ENCODE results near the gene CACNA2D3.

Gene CACNA2D3

DNA sequence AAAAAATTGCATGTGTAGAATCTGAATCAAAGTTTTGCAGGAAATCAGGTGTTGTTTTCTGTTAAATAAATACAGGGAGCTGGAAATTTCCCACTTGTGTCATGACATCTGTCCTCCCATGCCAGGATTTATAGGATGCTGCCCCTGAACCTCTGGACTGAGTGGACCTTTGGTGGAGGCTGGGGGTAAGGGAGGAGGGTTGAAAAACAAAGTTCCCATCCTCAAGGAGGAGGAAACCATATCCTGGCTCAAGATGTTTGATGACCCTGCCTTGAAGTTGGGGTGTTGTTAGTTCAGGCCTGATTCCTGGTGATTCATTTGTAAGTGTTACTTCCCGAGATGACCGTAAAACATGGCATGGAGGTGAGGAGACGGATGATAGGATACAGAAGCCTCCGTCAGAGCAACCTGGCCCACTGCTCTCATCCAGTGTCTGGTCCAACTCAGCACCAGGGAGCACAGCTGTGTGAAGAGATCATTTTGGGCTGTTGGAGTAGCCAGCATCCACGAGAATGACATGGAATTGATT lies 223.6 kb downstream of the CACNA2D3 start:
- Histone ChIP-seq H3K9me2 (replicated peaks; ENCODE audit: insufficient read depth, low read length) (no peaks in the 10 kb centered on the region), H3K9ac (ENCODE audit: low read length) (no peak overlapping the region), H3K27me3 (replicated peaks; ENCODE audit: insufficient read depth, low read length) (no peaks in the 10 kb centered on the region), H3F3A (ENCODE audit: insufficient read depth, low read length) (no peaks in the 10 kb centered on the region), H3K9me3 (replicated peaks; ENCODE audit: insufficient read depth, low read length) (no peaks in the 10 kb centered on the region), H4K20me1 (ENCODE audit: insufficient read depth, low read length) (no peaks in the 10 kb centered on the region), H3K36me3 (replicated peaks; ENCODE audit: insufficient read depth, low read length) (no peaks in the 10 kb centered on the region), H3K4me2 (ENCODE audit: low read depth, low read length) (no peak overlapping the region), H3K4me3 (ENCODE audit: low read length) (no peak overlapping the region), H3K4me1 (ENCODE audit: low read length) (no peaks in the 10 kb centered on the region), H3K27ac (ENCODE audit: low read length) (no peak overlapping the region), H3K79me2 (ENCODE audit: low read length) (no peaks in the 10 kb centered on the region), H2AFZ (ENCODE audit: low read length) (no peak overlapping the region)
- DNase-seq, result no peak
- TF ChIP-seq, protein P1, sequence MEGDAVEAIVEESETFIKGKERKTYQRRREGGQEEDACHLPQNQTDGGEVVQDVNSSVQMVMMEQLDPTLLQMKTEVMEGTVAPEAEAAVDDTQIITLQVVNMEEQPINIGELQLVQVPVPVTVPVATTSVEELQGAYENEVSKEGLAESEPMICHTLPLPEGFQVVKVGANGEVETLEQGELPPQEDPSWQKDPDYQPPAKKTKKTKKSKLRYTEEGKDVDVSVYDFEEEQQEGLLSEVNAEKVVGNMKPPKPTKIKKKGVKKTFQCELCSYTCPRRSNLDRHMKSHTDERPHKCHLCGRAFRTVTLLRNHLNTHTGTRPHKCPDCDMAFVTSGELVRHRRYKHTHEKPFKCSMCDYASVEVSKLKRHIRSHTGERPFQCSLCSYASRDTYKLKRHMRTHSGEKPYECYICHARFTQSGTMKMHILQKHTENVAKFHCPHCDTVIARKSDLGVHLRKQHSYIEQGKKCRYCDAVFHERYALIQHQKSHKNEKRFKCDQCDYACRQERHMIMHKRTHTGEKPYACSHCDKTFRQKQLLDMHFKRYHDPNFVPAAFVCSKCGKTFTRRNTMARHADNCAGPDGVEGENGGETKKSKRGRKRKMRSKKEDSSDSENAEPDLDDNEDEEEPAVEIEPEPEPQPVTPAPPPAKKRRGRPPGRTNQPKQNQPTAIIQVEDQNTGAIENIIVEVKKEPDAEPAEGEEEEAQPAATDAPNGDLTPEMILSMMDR (IDR thresholded peaks at IDR 0.05; ENCODE audit: low read length), result no peak
- no peak for TF ChIP-seq EZH2phosphoT487 (IDR thresholded peaks at IDR 0.05; ENCODE audit: low read length)
- TF ChIP-seq EZH2 (optimal IDR thresholded peaks at IDR 0.05; ENCODE audit: low read depth, low read length), result no peak

DNA sequence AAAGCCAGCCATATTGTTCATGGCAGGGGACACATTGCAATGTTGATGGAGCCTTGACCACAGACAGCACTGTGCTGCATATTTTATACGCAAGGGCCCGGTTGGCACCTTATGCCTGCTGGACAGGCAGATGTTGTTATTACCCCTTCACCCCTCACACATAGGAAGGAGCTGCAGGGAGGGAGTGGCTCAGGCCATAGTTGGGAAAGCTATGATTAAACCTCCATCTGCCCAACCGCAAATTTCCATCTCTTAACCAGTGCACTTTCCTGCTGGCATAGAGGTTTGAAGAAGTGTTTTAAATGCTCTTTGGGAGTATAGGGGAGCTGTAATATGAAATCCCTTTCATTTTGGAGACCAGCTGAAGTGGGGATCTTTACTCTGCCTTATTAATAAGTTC lies 224.7 kb downstream of the CACNA2D3 start:
- H3K79me2 ChIP-seq (ENCODE audit: low read length), result no peaks in the 10 kb centered on the region
- no peak overlapping the region for H2AFZ ChIP-seq (ENCODE audit: low read length)
- DNase-seq, result no peak
- no peaks in the 10 kb centered on the region for H3K4me1 ChIP-seq (ENCODE audit: low read length)
- H3K27me3 ChIP-seq (replicated peaks; ENCODE audit: insufficient read depth, low read length), result no peaks in the 10 kb centered on the region
- H3K4me2 ChIP-seq (ENCODE audit: low read depth, low read length), result no peak overlapping the region
- H3K4me3 ChIP-seq (ENCODE audit: low read length), result no peak overlapping the region
- no peak for TF ChIP-seq EZH2phosphoT487 (IDR thresholded peaks at IDR 0.05; ENCODE audit: low read length)
- TF ChIP-seq, protein P1 (IDR thresholded peaks at IDR 0.05; ENCODE audit: low read length), result no peak
- H3K27ac ChIP-seq (ENCODE audit: low read length), result no peak overlapping the region
- no peaks in the 10 kb centered on the region for H4K20me1 ChIP-seq (ENCODE audit: insufficient read depth, low read length)
- no peaks in the 10 kb centered on the region for H3K36me3 ChIP-seq (replicated peaks; ENCODE audit: insufficient read depth, low read length)
- no peaks in the 10 kb centered on the region for H3K9me2 ChIP-seq (replicated peaks; ENCODE audit: insufficient read depth, low read length)
- no peak overlapping the region for H3K9ac ChIP-seq (ENCODE audit: low read length)
- H3K9me3 ChIP-seq (replicated peaks; ENCODE audit: insufficient read depth, low read length), result no peaks in the 10 kb centered on the region
- H3F3A ChIP-seq (ENCODE audit: insufficient read depth, low read length), result no peaks in the 10 kb centered on the region

DNA sequence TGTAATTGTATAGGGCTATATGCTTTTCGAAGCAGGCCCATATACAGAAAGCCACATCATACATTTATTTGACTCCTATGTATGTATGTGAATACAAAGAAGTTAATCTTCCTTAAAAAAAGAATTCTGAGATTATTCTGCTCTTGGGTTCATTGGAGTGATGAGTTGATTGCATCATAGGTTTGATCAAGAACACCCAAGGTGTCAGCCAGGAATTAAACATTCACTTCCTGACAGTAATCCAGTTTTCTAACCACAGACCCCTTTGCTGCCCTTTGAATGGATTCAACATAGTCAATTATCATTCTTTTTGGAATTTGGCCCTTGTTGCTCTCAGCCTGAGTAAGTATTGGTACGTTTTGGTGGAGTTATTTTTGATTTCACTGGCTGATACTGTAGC lies 225.6 kb downstream of the CACNA2D3 start:
- no peak overlapping the region for H3K27ac ChIP-seq (ENCODE audit: low read length)
- TF ChIP-seq, protein P1 (IDR thresholded peaks at IDR 0.05; ENCODE audit: low read length), result no peak
- TF ChIP-seq EZH2phosphoT487 (IDR thresholded peaks at IDR 0.05; ENCODE audit: low read length) (no peak), EZH2 (optimal IDR thresholded peaks at IDR 0.05; ENCODE audit: low read depth, low read length) (no peak)
- no peak overlapping the region for H3K9ac ChIP-seq (ENCODE audit: low read length)
- no peak for DNase-seq
- no peak overlapping the region for H2AFZ ChIP-seq (ENCODE audit: low read length)
- H3K4me1 ChIP-seq (ENCODE audit: low read length), result no peaks in the 10 kb centered on the region
- no peaks in the 10 kb centered on the region for H3F3A ChIP-seq (ENCODE audit: insufficient read depth, low read length)
- H3K4me2 ChIP-seq (ENCODE audit: low read depth, low read length), result no peak overlapping the region
- H3K36me3 ChIP-seq (replicated peaks; ENCODE audit: insufficient read depth, low read length), result no peaks in the 10 kb centered on the region
- no peak overlapping the region for H3K4me3 ChIP-seq (ENCODE audit: low read length)
- H3K9me2 ChIP-seq (replicated peaks; ENCODE audit: insufficient read depth, low read length), result no peaks in the 10 kb centered on the region
- H4K20me1 ChIP-seq (ENCODE audit: insufficient read depth, low read length), result no peaks in the 10 kb centered on the region
- no peaks in the 10 kb centered on the region for H3K9me3 ChIP-seq (replicated peaks; ENCODE audit: insufficient read depth, low read length)
- H3K79me2 ChIP-seq (ENCODE audit: low read length), result no peaks in the 10 kb centered on the region
- H3K27me3 ChIP-seq (replicated peaks; ENCODE audit: insufficient read depth, low read length), result no peaks in the 10 kb centered on the region
